Stimulated activated CD4-positive, alpha-beta T cell treated with anti-CD3 and anti-CD28 coated beads, TNF-alpha, amount 100 ng/mL, for 4 hours (primary cell): ENCODE data around the gene NF2.

Source experiments
- DNase-seq, 3 experiments: peaks; one replicate each; pipeline ENCODE4 v3.0.0-alpha.2; 2020; ENCODE audit warnings: low read depth in 3 of 3

NF2 gene

GRCh38 chr22:29701155-29701999 lies 97.9 kb downstream of the NF2 start:
- no peak for DNase-seq

- no peak for DNase-seq
Measured at GRCh38 chr22:29702000-29702930, 98.8 kb downstream of the NF2 start.

GRCh38 chr22:29702931-29703501 lies 99.6 kb downstream of the NF2 start:
- no peak for DNase-seq

- DNase-seq = no peak
Measured at GRCh38 chr22:29703569-29704195, 100.2 kb downstream of the NF2 start.

- no peak for DNase-seq
Measured at GRCh38 chr22:29704528-29705285, 101.3 kb downstream of the NF2 start.

GRCh38 chr22:29705651-29706050 lies 102.2 kb downstream of the NF2 start:
- no peak for DNase-seq

GRCh38 chr22:29706486-29706885 lies 103.1 kb downstream of the NF2 start:
- no peak for DNase-seq

- DNase-seq = no peak
Measured at GRCh38 chr22:29707010-29707409, 103.6 kb downstream of the NF2 start.

GRCh38 chr22:29707471-29707870 lies 104.0 kb downstream of the NF2 start:
- DNase-seq = no peak

- DNase-seq = no peak
Measured at GRCh38 chr22:29710193-29710592, 106.8 kb downstream of the NF2 start.

GRCh38 chr22:29710922-29711593 lies 107.6 kb downstream of the NF2 start:
- DNase-seq = no peak

- DNase-seq = no peak
Measured at GRCh38 chr22:29712119-29712518, 108.7 kb downstream of the NF2 start.

- DNase-seq = no peak
Measured at GRCh38 chr22:29713156-29713727, 109.8 kb downstream of the NF2 start.

GRCh38 chr22:29715240-29715639 lies 111.8 kb downstream of the NF2 start:
- DNase-seq = no peak

- no peak for DNase-seq
Measured at GRCh38 chr22:29715705-29716104, 112.3 kb downstream of the NF2 start.

- DNase-seq = no peak
Measured at GRCh38 chr22:29716814-29717545, 113.5 kb downstream of the NF2 start.

- DNase-seq = no peak
Measured at GRCh38 chr22:29717789-29718188, 114.4 kb downstream of the NF2 start.

GRCh38 chr22:29718949-29719898 lies 115.8 kb downstream of the NF2 start:
- DNase-seq = no peak
